SK-N-SH treated with all-trans-retinoic acid at 6 μM for 48 hours (cell line): ENCODE measurements around the gene CABP7.
"Not testable (repeated sequence)": the region's sequence is repeated elsewhere in the genome, so short reads cannot be mapped to it uniquely, and the experiment has no call there.

Experiments
- ATAC-seq: fragments of 200-7000 bp; cut with Tn5 transposase; 3 replicates; pipeline ENCODE4 v1.9.1; 2020; ENCODE audit warnings: mild to moderate bottlenecking, moderate library complexity
- CSRNP3 ChIP-seq: fragments of 250-450 bp; sonication (Bioruptor Pico); IDR thresholded peaks from 2 replicates; pipeline ENCODE4 v1.5.1; 2021; ENCODE audit warnings: mild to moderate bottlenecking, moderate library complexity
- GLIS3 ChIP-seq: fragments of 250-450 bp; sonication (Bioruptor Pico); IDR thresholded peaks from 2 replicates; pipeline ENCODE4 v1.5.0; 2020; ENCODE audit warnings: mild to moderate bottlenecking, moderate library complexity
- PATZ1 ChIP-seq: fragments of 250-450 bp; sonication (Bioruptor Pico); IDR thresholded peaks from 2 replicates; pipeline ENCODE4 v1.8.0; 2020; ENCODE audit warnings: mild to moderate bottlenecking, moderate library complexity, borderline replicate concordance
- POU6F1 ChIP-seq: fragments of 250-450 bp; sonication (Bioruptor Pico); IDR thresholded peaks from 2 replicates; pipeline ENCODE4 v1.8.0; 2021; ENCODE audit warnings: low read depth, mild to moderate bottlenecking, moderate library complexity, borderline replicate concordance
- RARB ChIP-seq: fragments of 250-450 bp; sonication (Bioruptor Pico); IDR thresholded peaks from 2 replicates; pipeline ENCODE4 v1.8.0; 2021; ENCODE audit warnings: mild to moderate bottlenecking, moderate library complexity
- TCF4 ChIP-seq: fragments of 250-450 bp; sonication (Bioruptor Pico); IDR thresholded peaks from 2 replicates; pipeline ENCODE4 v1.8.0; 2021; ENCODE audit warnings: mild to moderate bottlenecking, moderate library complexity, borderline replicate concordance
- TOX ChIP-seq: fragments of 250-450 bp; sonication (Bioruptor Pico); IDR thresholded peaks from 2 replicates; pipeline ENCODE4 v1.8.0; 2021; ENCODE audit warnings: mild to moderate bottlenecking, moderate library complexity, borderline replicate concordance
- ZC3H10 ChIP-seq: fragments of 250-450 bp; sonication (Bioruptor Pico); IDR thresholded peaks from 2 replicates; pipeline ENCODE4 v1.5.1; 2021; ENCODE audit warnings: mild to moderate bottlenecking, moderate library complexity
- ZFP3 ChIP-seq: fragments of 250-450 bp; sonication (Bioruptor Pico); IDR thresholded peaks from 2 replicates; pipeline ENCODE4 v1.5.0; 2020; ENCODE audit warnings: mild to moderate bottlenecking, moderate library complexity
- ZFP30 ChIP-seq: fragments of 450-650 bp; formaldehyde crosslinking; IDR thresholded peaks from 2 replicates; pipeline ENCODE4 v1.5.0; 2022; ENCODE audit warnings: mild to moderate bottlenecking, moderate library complexity
- ZNF565 ChIP-seq: fragments of 450-650 bp; formaldehyde crosslinking; conservative IDR thresholded peaks from 2 replicates; pipeline ENCODE4 v1.5.0; 2020; ENCODE audit warnings: low read depth, mild to moderate bottlenecking, moderate library complexity
- ZNF8 ChIP-seq: fragments of 450-650 bp; formaldehyde crosslinking; IDR thresholded peaks from 2 replicates; pipeline ENCODE4 v1.5.0; 2020; ENCODE audit warnings: mild to moderate bottlenecking, moderate library complexity
- TF ChIP-seq, protein P1 (sequence below): fragments of 250-450 bp; sonication (Bioruptor Pico); IDR thresholded peaks from 2 replicates; pipeline ENCODE4 v1.5.1; 2020; ENCODE audit warnings: low read depth, mild to moderate bottlenecking, moderate library complexity
- TF ChIP-seq, protein P2 (sequence below): fragments of 250-450 bp; sonication (Bioruptor Pico); IDR thresholded peaks from 2 replicates; pipeline ENCODE4 v1.5.0; 2020; ENCODE audit warnings: mild to moderate bottlenecking, moderate library complexity

CABP7 gene

GRCh38 chr22:29751669-29752068, 31.9 kb downstream of the CABP7 start:
- ATAC-seq = no peak
- TF ChIP-seq PATZ1 = no peak
- TF ChIP-seq ZC3H10 (CRISPR knock-in tag) = no peak
- TF ChIP-seq, protein P1, sequence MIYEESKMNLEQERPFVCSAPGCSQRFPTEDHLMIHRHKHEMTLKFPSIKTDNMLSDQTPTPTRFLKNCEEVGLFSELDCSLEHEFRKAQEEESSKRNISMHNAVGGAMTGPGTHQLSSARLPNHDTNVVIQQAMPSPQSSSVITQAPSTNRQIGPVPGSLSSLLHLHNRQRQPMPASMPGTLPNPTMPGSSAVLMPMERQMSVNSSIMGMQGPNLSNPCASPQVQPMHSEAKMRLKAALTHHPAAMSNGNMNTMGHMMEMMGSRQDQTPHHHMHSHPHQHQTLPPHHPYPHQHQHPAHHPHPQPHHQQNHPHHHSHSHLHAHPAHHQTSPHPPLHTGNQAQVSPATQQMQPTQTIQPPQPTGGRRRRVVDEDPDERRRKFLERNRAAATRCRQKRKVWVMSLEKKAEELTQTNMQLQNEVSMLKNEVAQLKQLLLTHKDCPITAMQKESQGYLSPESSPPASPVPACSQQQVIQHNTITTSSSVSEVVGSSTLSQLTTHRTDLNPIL (CRISPR knock-in tag) = no peak
- TF ChIP-seq, protein P2, sequence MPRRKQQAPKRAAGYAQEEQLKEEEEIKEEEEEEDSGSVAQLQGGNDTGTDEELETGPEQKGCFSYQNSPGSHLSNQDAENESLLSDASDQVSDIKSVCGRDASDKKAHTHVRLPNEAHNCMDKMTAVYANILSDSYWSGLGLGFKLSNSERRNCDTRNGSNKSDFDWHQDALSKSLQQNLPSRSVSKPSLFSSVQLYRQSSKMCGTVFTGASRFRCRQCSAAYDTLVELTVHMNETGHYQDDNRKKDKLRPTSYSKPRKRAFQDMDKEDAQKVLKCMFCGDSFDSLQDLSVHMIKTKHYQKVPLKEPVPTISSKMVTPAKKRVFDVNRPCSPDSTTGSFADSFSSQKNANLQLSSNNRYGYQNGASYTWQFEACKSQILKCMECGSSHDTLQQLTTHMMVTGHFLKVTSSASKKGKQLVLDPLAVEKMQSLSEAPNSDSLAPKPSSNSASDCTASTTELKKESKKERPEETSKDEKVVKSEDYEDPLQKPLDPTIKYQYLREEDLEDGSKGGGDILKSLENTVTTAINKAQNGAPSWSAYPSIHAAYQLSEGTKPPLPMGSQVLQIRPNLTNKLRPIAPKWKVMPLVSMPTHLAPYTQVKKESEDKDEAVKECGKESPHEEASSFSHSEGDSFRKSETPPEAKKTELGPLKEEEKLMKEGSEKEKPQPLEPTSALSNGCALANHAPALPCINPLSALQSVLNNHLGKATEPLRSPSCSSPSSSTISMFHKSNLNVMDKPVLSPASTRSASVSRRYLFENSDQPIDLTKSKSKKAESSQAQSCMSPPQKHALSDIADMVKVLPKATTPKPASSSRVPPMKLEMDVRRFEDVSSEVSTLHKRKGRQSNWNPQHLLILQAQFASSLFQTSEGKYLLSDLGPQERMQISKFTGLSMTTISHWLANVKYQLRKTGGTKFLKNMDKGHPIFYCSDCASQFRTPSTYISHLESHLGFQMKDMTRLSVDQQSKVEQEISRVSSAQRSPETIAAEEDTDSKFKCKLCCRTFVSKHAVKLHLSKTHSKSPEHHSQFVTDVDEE (CRISPR knock-in tag) = no peak
- TF ChIP-seq CSRNP3 (CRISPR knock-in tag) = no peak
- no peak for TF ChIP-seq RARB (CRISPR knock-in tag)
- TF ChIP-seq POU6F1 (CRISPR knock-in tag) = no peak
- TF ChIP-seq TCF4 (CRISPR knock-in tag) = no peak
- no peak for TF ChIP-seq TOX (CRISPR knock-in tag)
- TF ChIP-seq ZFP3 = no peak
- TF ChIP-seq ZFP30 = no peak
- TF ChIP-seq GLIS3 (CRISPR knock-in tag) = no peak

- TF ChIP-seq CSRNP3 (CRISPR knock-in tag) (no peak), ZNF8 (CRISPR knock-in tag) (no peak), GLIS3 (CRISPR knock-in tag) (no peak), ZNF565 (CRISPR knock-in tag) (no peak)
- TF ChIP-seq, protein P1 (CRISPR knock-in tag) = no peak
- no peak for ATAC-seq
Measured at GRCh38 chr22:29753808-29754657, 34.2 kb downstream of the CABP7 start.

DNA sequence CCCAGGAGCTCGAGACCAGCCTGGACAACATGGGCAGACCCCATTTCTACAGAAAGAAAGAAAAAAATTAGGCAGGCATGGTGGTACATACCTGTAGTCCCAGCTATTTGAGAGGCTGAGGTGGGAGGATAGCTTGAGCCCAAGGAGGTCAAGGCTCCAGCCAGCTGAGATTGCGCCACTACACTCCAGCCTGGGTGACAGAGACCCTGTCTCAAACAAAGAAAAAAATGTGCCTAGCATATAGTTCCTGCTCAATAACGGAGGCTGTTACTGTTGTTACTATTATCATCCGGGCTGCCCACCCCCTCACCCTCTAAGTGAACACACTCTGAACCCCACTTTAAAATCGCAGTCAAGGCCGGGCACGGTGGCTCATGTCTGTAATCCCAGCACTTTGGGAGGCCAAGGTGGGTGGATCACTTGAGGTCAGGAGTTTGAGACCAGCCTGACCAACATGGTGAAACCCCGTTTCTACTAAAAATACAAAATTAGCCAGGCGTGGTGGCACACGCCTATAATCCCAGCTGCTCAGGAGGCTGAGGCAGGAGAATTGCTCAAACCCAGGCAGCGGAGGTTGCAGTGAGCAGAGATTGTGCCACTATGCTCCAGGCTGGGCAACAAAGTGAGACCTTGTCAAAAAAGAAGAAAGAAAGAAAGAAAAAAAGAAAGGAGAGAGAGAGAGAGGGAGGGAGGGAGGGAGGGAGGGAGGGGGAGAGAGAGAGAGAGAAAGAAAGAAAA, 35.0 kb downstream of the CABP7 start:
- not testable (repeated sequence) for ATAC-seq
